GOT3 (cell line): Measurements from ENCODE around the gene PLPP7.

Experiments used
- DNase-seq: peaks from one replicate; lab custom pipeline; 2025; ENCODE audit warnings: mixed read lengths; lab: John Stamatoyannopoulos, UW

Gene PLPP7

DNA sequence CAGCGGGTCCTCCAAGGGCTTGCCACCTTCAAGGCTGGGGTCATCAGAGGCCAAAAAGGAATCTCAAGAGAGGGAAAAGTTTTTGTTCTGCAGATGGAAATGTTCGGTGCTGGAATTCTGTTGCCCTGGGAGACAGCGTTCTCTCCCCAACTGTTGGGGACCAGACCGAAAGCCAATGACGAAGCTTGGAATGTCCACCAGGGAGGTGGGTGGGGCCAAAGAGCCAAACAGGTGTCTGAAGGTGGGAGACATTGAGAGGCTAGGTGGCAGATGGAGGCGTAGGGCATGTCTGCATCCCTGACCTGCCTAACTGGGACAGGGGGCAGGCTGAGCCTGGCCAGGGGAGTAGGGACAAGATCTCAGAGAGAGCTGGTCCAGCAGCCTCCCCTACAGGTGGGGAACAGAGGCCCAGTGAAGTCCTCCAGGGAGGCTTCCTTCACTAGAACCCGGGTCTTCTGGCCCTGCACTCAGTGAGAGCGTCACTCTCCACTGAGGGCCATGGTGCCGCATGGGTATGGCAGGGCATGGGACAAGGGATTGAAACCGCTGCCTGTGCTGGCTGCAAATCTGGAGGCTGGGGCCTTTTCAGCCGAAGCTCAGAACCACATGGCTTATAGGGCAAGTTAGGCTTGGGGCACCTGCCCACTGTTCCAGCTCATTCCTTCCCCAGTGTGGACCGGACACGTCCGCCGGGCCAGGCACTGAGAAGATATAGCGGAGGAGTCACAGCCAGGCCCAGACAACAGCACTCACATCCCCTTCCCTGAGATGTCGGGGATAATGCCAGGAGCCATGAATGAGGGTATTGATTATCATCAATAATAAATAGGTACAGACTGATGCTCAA, 8.2 kb upstream of the PLPP7 start:
- DNase-seq: no peak

- DNase-seq: no peak
Observed at GRCh38 chr9:131282175-131282574, 7.3 kb upstream of the PLPP7 start.

DNA sequence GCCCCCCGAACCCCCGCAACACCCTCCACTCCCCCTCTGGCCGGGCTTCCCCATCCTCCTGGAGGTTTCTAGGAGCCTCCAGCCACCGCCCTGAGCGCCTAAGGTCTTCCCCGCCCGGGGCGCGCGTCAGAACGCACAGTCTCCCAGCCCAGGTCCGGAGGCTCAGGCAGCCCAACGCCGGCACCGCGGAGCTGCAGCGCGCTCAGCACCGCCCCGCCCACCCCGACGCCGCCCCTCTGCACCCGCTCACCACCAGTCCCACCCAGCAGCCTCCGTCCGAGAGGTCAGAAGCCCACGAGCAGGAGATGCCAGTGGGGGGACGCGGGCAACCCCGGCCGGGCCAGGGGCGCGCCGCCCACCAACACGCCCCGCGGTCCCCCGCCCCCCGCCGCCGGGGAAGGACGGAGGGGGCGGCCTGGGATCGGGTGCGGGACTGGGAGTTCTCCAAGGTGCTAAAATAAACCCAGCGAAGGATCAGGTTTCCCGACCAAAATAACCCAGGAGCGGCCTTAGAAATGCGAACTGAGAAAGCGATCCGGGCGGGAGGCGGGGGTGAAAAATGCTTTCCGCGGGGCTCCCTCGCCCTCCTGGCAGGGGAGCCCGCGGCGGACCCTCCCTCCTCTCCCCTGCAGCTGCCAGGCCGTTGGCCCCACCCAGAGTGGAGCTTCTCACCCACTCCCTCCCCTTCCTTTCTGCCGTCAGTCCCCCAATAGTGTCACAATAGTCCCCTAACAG, 6.7 kb upstream of the PLPP7 start:
- DNase-seq: no peak

- DNase-seq: no peak
Observed at GRCh38 chr9:131284856-131285255, 4.7 kb upstream of the PLPP7 start.

DNA sequence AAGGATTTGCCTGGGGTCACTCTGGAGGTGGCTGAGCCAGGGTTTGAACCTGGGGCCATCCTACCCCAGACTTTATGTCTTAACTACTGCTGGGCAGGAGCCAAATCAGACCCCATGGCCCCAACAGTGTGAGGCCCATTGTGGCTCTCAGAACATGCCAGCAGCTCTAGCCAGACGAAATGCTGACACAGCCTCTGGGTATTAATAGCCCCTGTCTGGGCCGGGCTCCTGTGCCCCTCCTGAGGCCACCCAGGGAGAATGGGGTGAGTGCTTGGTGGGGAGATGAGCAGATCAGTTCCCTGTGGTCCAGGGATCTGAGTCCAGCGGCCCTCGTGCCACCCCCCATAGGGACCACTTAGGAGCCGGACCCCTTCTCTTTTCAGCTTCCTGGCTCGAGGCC, 2.2 kb upstream of the PLPP7 start:
- DNase-seq: no peak

DNA sequence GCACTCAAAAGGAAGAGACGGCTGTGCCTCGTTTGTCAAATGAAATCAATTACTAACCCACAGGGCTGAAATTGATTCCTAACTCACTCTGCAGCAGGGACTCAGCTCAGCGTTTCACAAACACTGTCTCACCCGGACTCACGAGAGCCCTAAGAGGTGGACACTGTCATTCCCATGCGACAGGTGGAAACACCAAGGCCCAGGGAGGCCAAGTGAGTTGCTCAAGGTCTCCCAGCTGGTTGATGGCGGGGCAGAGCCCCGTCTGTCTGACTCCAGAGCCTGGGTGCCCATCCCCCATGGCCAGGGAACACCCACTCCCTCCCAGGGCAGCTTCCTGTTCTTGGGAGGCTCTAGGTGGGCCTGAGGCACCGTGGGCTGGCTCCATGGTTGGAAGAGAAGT, 1.3 kb upstream of the PLPP7 start:
- no peak for DNase-seq

- DNase-seq: no peak
Observed at GRCh38 chr9:131290036-131290766, 678 bp downstream of the PLPP7 start.

DNA sequence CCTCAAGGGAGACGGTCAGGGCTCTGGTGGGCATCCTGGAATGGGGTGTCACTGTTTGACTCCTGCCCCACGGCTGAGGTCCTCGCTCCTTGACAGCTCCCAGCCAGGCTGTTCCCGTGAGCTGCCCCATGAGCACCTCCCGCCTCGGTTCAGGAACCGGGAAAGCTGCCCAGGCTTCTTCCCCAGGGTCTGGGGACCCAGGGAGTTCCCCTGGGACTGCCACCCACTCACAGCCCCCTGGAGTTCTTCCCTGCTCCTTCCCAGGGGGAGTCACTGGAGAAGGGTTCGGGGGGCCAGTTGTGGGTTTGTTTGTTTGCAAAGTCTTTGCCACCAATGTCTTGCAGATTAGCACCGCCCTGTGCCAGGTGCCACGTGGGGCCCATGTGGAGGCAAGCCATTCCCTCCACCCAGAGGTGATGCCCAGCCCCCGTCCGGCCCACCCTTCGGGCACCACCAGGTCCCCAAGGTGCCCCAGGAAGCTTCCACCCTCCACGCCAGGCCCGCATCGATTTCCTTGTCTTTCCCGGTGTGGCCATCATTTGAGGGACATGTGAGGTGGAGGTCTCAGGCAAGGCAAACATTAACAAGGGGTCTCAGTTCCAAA, 1.3 kb downstream of the PLPP7 start:
- no peak for DNase-seq

GRCh38 chr9:131291795-131292315, 2.3 kb downstream of the PLPP7 start:
- no peak for DNase-seq

GRCh38 chr9:131292937-131293336, 3.4 kb downstream of the PLPP7 start:
- DNase-seq: no peak

DNA sequence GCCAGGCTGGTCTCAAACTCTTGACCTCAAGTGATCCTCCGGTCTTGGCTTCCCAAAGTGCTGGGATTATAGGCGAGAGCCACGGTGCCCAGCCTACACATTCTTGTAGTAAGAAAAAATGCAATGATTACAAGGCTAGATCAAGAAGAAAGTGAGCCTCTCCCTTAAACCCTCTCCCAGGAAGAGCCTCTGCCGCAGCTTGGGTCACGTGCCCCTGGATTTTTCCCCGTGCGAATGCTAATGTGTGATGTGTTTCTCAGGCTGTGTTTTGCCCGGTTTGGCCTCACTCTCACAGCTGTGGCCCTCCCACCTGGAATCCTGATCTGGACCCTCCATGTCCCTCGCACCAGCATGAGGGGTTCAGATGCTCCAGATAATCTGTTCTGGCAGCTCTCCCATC, 6.9 kb downstream of the PLPP7 start:
- DNase-seq: no peak

DNA sequence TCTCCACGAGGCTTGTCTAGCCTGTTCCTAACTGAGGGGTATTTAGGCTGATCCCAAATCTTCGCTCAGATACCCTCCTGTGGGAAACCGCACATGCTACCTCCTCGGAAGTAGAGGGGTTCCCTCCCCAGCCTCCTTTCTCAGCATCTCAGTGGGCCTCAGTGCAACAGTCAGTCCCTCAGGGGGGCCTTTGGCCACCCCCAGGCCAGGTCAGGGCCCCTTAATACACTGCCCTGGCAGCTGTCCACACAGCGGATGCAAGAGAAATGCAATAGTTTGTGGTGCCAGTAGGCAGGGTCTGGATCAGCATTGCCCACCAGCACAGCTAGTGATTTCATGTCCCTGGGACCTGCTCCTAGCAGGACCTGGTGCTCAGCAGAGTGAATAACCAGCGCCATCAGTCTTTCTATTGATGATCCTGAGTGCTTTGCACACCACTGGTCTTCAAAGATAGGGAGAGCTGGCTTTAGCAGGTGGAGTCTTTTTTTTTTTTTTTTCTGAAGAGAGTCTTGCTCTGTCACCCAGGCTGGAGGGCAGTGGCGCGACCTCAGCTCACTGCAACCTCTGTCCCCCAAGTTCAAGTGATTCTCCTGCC, 7.5 kb downstream of the PLPP7 start:
- DNase-seq: no peak

DNA sequence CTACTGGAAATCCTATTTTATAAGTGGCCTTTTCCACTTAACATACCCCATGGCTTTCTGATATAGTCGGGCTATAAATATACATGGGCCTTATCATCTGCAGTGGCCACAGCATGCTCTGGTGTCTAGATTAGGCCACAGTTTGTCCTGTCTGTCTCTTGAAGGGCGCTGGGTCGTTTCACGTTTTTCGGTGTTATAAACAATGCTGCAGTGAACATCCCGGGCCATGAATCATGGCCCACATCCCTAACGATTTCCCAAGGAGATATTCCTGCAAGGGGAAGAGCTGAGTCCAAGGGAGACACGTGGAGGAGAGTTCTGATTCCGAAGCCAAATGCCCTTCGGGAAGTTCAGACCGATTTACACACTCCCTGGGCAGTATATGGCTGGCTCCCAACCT, 8.4 kb downstream of the PLPP7 start:
- DNase-seq: no peak

DNA sequence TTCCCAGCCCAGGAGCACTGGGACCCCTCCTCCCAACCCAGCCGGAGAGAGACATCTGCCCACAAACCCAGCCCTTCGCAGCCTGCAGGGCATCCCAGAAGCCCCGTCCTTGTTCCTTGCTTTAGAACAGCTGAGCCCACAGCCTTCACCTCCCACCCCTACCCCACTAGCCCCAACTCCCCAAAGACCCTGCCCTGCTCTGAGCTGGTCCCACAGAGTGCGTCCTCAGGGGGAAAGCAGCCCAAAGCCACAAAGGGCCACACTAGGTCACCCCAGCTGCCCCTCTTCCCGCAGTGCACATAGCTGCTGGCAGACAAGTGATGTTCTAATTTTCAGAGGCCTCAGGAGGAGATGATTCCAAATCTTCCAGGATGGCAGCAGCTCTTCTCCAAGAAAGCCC, 8.8 kb downstream of the PLPP7 start:
- DNase-seq: no peak

DNA sequence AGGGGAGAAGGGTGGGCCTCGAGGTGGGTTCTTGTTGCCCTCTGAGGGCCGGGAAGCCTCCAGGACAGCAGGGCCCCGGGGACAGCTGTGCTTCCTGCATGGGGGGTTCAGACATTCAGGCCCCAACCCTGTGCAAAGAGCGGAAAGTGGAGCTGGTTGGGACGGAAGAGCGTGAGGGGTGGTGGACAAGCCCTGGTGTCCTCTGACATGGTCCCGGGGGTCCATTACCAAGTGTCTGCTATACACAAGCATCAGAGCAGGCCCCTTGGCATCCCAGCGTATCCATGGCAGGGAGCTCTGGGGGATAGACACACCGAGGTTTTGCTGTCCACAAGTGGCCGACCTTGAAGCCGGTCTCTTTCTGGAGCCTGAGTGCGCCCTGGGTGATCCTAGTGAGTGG, 9.3 kb downstream of the PLPP7 start:
- no peak for DNase-seq

DNA sequence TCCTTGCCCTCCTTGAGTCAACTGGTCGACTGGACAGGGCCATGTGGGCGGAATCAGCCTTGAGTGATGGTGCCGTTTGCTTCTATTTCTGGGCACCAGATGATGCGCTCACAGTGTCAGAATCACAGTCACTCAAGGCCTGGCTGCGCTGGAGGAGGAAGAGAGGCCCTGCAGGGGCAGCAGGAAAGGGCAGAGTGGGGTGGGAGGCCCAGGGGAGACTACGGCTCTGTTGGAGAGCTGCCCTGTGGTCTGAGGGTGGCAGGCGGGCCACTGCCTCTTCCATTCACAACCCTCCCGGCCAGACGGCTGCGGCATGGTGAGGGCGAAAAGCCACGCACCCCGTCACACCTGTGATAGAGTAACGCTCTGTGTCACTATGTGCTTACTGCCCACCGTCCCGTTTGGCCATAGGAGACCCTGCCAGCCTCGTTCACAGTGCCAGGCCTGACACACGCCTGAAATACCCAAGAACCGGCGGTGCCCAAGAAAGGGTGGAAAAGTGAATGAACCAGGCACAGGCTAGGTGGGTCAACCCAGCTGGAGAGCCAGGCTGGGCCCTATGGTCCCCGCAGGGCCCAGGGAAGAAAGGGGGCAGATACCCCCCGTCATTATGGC, 9.9 kb downstream of the PLPP7 start:
- no peak for DNase-seq

- no peak for DNase-seq
Observed at GRCh38 chr9:131299961-131300347, 10.4 kb downstream of the PLPP7 start.

DNA sequence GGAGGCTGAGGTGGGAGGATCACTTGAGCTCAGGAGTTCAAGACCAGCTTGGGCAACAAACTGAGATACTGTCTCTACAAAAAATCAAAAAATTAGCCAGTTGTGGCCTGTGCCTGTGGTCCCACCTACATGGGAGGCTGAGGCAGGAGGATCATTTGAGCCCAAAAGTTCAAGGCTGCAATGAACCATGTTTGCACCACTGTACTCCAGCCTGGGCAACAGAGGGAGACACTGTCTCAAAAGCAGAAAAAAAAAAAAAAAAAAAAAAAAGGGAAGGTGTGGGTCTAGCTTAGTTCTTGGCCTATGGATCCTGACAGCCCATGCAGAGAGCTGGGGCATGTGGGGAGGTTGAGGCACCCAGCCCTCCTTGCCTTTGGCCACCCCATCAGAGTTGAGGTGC, 10.9 kb downstream of the PLPP7 start:
- no peak for DNase-seq

DNA sequence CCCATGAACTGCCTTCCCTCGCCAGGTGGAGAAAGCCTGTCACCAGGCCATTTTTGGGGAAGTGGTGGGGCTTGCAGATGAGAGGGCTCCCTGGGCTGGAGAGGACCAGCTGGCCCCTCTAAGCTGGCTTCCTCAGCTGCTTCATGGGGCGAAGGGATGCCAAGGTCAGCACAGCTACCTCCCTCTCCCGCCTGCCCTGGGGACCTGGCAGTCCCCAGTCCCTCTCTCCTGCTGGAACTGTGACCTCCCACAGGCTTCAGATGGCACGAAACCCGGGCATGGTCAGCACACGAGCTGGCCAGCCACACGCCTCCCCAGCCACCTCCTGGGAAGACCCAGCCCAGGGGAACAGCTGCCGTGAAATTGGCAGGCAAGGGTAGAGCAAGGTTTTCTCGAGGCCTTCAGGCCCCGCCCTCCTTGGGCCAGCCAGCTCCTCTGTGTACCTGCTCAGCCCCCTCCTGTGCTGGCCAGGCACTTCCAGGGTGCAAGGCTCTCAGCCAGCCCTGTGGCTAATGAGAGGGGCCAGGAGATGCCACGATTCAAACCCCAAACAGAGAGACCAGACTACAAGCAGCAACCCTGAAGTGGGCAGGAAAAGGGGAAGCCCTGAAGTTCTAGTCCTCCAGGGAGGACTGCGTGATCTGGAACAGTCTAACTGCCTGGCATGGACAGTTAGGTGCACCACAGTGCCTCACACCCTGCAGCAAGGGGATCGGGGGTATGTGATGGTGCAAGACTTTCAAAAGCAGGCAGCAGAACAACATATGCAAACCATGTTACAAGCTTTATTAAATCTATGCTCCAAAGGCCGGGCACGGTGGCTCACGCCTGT, 12.9 kb downstream of the PLPP7 start:
- DNase-seq: no peak
